Activated effector memory CD4-positive, alpha-beta T cell treated with Interleukin-2 at 50 U/mL for 16 hours (primary cell): ENCODE results near the gene SHISA7.
A peak's percentile ranks its signal among the peaks of the same experiment; 100 is the strongest.

ENCODE experiments used
- DNase-seq: peaks from one replicate; pipeline ENCODE4 v3.0.0-alpha.2; 2020

The SHISA7 gene

GRCh38 chr19:55482156-55482961 is 39.3 kb upstream of the SHISA7 start:
- DNase-seq, result no peak

- no peak for DNase-seq
These were observed 38.7 kb upstream of the SHISA7 start for GRCh38 chr19:55481794-55482155.

DNA sequence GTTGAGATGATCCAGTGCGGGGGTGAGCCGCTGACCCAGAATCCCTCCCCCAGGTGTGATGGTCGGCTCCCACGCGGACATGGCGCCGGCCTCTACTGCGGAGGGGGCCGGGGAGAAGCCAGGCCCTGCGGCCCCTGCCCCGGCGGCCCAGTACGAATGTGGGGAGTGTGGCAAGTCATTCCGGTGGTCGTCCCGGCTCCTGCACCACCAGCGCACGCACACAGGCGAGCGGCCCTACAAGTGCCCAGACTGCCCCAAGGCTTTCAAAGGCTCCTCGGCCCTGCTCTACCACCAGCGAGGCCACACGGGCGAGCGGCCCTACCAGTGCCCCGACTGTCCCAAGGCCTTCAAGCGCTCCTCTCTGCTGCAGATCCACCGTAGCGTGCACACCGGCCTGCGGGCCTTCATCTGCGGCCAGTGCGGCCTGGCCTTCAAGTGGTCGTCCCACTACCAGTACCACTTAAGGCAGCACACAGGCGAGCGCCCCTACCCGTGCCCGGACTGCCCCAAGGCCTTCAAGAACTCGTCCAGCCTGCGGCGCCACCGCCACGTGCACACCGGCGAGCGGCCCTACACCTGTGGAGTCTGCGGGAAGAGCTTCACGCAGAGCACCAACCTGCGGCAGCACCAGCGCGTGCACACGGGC is 38.2 kb upstream of the SHISA7 start:
- DNase-seq, result no peak

DNA sequence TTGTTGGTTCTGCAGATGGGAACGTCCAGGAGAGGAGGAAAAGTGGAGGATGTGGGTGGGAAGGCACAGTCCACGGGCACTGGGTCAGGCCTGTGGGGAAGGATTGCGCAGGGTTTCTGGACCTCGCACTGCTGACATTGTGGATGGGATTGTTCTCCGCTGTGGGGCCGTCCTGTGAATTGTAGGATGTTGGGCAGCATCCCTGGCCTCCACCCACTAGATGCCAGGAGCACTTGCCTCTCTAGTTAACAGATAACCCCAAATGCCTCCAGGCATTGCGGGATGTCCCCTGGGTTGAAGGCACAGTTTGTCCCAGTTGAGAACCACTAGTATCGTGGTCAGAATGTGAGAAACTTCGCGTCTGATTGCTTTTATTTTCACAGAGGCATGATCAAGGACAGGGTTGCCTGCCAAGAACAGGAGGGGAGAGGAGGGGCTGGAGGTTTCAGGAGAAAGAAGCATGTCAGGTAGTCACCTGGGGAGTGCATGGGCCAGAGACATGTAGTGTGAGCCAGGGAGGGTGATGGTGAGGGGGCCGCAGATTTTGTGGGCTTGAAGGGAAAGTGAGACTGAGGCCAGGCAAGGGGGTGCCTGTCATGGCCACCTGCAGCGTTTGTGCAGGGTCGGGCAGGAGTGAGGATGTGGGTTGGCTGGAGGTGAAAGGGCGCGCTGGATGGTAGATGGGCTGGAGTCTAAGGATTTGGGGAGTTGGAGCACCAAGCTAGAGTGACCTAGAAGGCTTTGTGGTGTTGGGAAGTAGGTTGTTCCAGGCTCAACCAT is 36.5 kb upstream of the SHISA7 start:
- no peak for DNase-seq

- no peak for DNase-seq
These were observed 35.9 kb upstream of the SHISA7 start for GRCh38 chr19:55479045-55479444.

DNA sequence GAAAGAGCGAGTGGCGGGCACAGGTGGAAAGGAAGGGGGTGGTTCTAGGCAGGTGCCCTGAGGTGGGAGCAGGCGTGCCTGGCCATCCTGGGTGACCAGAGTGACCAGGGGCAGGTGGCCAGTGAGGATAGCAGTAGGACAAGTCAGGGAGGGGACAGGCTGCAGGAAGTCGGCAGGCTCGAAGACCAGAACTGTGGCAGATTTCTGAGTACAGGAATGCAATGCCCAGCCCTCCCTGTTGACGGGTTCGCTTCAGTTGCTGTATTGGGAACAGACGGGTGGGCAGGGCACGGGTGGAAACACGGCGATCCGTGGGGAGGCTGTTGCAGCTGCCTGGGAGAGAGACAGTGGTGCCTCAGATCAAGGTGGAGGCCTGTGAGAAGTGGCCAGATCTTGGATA is 35.3 kb upstream of the SHISA7 start:
- no peak for DNase-seq

GRCh38 chr19:55477905-55478304 is 34.8 kb upstream of the SHISA7 start:
- no peak for DNase-seq

GRCh38 chr19:55476100-55476775 is 33.1 kb upstream of the SHISA7 start, which contains the start of gene ZNF628:
Gene ZNF628, plus strand, starts transcription at chr19:55476617. Its CDS starts 3,294 bp downstream, at chr19:55479911.
- DNase-seq, result peak; percentile 98

GRCh38 chr19:55474269-55475265 is 31.5 kb upstream of the SHISA7 start:
- no peak for DNase-seq

DNA sequence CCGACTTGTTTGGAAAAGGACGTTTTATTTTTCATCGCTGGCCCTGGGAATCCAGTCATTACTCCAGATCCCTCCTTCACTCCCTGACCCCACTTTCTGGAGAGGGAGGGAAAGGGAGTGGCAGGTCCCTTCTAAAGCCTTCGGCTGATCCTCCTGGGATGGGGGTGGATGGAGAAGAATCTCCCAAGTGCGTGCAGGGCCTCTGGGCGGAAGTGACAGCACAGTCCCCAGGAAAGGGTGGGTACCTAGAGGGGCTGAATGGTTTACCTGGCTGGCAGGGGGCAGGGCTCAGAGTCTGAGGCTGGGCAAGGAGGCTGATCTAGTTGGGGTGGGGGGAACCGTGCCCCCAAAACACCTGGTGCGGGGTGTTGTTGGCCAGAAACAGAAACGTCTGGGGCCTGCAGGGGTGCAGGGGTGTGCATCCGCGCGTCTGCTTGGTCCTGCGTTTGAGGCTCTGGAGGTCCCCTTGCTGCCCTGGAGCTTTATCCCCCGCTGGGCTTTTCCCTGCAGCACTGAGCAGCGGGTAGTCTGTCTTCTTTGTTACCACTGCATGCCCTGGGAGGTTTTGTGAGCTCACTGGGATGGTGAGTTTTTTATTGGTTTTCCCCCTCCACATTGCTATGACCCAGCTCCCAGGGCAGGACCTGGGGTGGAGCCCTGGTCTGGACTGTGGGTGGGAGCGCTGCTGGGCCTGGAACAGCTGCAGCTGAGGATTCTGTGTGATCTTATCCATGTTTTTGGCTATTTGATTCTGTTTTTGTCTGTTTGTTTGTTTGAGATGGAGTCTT is 30.3 kb upstream of the SHISA7 start:
- DNase-seq, result no peak

GRCh38 chr19:55472463-55472862 is 29.4 kb upstream of the SHISA7 start:
- DNase-seq, result no peak

DNA sequence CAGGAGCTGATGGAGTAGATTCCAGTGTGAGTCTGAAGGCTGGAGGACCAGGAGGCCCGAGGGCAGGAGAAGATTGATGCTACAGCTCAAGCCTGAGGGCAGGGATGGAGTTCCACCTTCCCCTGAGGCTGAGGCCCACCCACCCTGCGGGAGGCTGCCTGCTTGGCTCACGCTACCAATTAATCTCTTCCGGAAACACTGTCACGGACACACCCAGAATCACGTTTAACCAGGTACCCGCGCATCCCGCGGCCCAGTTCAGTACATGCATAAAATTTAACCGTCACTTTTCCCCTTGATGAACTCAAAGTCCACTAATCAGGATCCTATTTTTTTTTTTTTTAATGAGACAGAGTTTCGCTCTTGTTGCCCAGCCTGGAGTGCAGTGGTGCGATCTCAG is 28.2 kb upstream of the SHISA7 start:
- DNase-seq, result no peak

- no peak for DNase-seq
These were observed 24.9 kb upstream of the SHISA7 start for GRCh38 chr19:55468054-55468393.

DNA sequence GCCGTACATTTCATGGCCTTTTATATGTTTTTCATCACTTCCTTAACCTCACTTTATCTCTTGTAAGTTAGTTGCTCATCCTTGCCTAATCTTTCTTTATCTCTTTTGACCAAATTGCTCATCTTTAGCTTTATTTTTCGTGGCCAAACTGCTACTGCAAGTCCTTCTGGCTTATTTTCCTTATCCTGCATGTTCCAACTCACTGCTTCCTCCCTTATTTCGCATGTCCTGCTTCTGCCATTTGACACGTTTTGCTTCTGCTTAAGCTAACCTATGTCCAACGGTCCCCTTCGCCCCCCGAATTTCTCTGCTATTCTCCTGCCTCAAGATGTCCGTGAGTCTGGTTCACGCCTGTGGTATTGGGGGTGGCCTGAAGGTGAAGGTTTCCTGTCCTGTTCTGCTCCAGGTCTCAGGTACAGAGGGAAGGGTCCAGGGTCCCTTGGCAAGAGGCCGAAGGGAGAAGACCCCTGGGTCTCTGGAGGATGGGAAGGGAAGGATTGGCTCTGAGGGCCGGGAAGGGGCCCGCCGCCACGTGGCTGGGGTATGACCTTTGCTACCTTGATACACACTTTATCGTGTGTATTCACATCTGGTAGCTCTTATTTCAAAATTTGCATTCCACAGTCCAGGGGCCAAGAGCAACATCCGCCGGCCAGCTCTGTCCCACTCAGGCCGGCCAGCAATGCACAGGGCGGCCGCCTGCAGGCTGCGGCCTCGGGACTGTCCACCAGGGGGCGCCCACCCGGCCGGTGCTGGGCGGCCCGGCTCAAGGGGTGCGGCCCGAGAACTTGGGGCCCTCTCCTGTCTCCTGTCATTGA is 24.3 kb upstream of the SHISA7 start:
- DNase-seq, result peak; percentile 48

- no peak for DNase-seq
These were observed 23.1 kb upstream of the SHISA7 start for GRCh38 chr19:55466241-55466614.

- no peak for DNase-seq
These were observed 22.6 kb upstream of the SHISA7 start for GRCh38 chr19:55465460-55466240.

DNA sequence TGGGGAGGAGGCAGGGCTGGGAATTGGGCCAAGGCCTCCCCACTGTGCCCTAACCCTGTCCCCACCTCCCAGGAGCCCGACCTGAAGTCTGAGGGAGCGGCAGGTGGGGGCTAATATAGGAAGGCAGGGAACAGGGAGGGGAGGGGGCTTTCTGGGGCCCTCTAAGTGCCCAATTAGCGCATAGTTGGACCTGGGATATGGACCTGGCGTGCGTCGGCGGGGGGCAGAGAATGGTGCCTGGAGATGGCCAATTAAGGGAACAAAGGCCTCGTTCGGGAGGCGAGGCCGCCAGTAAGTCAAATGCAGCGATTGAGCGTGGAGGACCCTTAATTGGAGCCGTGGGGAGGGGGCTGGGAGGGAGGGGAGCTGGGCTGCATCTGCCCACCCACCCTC is 21.6 kb upstream of the SHISA7 start, which contains the start of gene C19orf85:
C19orf85 (minus strand) TSS at position 90 of the 393 bp plus-strand sequence. CDS start 197 bp downstream, outside the sequence.
- no peak for DNase-seq

- DNase-seq, result no peak
These were observed 21.1 kb upstream of the SHISA7 start for GRCh38 chr19:55464039-55464661.

GRCh38 chr19:55463583-55464031 is 20.5 kb upstream of the SHISA7 start:
- no peak for DNase-seq
